HG03159 (cell line): ENCODE data around the gene SLC22A15.
"Not testable (repeated sequence)": the region's sequence is repeated elsewhere in the genome, so short reads cannot be mapped to it uniquely, and the experiment has no call there.

Experiments used
- ATAC-seq: cut with Tn5 transposase; IDR thresholded peaks from one replicate; pipeline ENCODE4 v1.9.1; 2021; ENCODE audit warnings: mild to moderate bottlenecking, moderate library complexity; ENCODE audit not compliant: unreplicated experiment

The SLC22A15 gene

GRCh38 chr1:115980998-115981993 is 5.0 kb downstream of the SLC22A15 start:
- peak; percentile 45 for ATAC-seq

DNA sequence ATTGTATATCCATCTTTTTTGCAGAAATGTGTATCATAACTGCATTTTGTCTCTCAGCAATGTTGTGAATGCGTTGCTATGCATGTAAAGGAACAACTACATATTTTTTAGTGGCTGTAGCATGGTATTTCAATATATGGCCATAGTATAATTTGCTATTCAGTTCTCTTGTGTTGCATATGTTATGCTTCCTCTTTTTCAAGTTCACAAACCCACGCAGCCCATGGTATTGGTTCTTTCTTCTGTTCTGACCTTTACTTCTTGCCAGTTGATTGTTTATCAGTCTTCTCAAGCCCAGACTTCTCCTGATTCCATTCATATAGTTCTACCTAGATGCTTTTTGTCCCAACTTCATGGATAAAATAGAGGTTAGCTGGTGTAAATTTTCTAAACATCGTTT is 6.1 kb downstream of the SLC22A15 start:
- ATAC-seq, result no peak

DNA sequence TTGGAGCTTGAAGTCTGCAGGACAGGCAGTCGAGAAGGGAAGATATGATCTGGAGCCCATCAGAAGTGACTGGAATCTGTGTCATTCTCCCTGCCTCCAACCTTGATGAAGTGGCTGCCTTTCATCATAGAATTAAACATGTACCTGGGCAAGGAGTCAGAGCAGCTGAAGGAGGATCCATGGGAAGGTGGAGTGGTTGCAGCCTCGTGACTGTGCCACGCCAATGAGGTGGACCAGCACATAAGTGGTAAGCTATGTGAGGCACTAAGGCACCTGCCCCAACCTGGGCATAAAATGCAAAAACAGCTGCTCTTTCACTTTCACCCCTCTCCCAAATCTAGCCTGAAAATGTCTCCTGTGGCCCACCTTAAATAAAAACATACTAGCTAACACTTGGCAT is 7.3 kb downstream of the SLC22A15 start:
- ATAC-seq, result no peak

DNA sequence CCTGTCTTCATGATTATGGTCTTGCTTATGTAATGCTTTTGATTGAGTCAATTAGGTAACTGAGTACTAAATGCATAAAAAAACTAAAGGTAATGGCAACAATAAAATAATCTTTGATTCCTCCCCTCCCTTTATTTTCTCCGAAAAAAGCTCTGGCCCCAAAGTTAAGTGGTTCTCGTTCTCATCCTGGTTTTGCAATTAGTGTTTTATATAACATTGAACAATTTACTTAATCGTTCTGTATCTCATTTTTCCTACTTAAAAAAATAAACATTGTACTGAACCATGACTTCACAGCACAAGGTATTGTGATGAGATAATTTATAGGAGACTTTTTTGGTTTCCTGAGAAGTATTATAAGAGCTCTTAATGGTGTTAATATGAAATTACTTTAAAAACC is 11.3 kb downstream of the SLC22A15 start:
- no peak for ATAC-seq

DNA sequence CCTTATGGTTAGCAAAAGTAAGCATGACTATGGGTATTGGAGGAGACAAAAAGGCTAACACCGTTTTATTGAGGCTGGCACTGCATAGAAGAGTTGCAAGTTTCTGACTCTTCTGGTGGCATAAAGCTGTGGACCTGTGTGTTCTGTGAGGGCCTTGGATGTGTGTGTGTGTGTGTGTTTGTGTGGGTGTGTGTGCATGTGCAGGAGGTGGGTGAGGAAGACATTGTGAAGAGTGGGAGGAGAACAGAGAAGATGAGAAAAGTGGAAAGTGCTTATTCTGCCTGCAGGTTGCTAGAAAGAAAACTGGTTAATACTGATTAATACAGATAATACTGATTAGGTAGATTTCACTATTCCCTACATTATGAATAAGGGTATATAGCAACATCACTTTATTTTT is 12.6 kb downstream of the SLC22A15 start:
- ATAC-seq, result no peak

- ATAC-seq, result no peak
Measured at GRCh38 chr1:115989699-115990098, 13.4 kb downstream of the SLC22A15 start.

GRCh38 chr1:115991909-115992308 is 15.6 kb downstream of the SLC22A15 start:
- ATAC-seq, result no peak

DNA sequence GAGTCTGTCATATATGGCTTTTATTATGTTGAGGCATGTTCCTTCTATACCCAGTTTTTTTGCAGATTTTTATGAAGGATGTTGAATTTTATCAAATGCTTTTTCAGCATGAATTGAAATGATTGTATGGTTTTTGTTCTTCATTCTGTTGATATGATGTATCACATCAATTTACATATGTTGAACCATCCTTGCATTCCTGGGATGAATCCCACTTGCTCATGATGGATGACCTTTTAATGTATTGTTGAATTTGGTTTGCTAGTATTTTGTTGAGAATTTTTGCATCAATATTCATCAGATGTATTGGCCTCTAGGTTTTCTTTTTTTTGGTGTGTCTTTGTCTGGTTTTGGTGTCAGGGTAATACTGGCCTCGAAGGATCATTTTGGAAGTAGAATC is 21.6 kb downstream of the SLC22A15 start:
- not testable (repeated sequence) for ATAC-seq

- no peak for ATAC-seq
Measured at GRCh38 chr1:116001739-116002487, 25.6 kb downstream of the SLC22A15 start.

DNA sequence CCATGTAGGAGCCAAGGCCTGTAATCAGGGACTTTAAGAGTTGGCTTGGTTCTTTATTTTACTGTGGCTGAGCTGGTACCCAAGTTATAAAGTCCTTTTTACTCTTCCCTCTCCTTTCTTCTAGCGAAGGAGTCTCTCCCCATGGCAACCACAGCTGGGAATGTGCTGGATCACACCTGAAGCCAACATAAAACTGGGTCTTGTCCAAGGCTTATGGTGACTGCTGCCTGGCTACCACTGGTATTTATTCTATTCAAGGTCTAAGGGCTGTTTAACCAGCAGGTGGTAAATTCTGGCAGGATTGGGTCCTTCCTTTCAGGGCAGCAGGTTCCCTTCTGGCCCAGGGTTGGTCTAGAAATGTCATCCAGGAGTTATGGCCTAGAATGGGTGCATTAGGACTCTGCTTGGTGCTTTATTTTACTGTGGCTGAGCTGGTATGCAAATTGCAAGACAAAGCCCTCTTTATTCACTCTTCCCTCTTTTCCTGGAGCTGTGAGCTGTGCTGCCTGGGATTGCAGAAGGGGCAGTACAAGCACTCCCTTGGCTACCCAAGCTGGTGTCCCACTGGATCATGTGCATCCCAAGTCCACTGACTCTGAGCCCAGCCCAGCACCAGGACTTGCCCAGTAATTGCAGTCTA is 26.6 kb downstream of the SLC22A15 start:
- no peak for ATAC-seq

DNA sequence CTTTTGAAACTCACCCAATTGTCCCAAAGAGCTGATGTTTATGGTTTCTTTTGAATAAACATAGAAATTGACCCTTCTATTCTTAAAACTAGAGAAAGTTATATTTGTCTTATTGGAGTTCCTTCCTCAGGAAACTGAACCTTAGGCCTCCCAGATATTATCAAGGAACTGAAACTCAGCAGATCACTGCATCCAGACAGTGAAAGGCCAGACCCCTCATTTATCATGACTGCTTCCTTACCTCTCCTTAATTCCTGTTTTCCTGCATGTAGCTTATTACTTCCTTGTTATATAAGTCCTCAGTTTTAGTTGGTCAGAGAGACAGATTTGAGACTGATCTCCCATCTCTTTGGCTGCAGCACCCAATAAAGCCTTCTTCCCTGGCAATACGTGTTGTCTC is 27.5 kb downstream of the SLC22A15 start:
- ATAC-seq, result no peak

GRCh38 chr1:116006486-116006964 is 30.2 kb downstream of the SLC22A15 start:
- ATAC-seq, result peak; percentile 96

GRCh38 chr1:116008656-116009390 is 32.5 kb downstream of the SLC22A15 start:
- ATAC-seq, result no peak

GRCh38 chr1:116012716-116013115 is 36.4 kb downstream of the SLC22A15 start:
- no peak for ATAC-seq

- no peak for ATAC-seq
Measured at GRCh38 chr1:116015679-116016078, 39.4 kb downstream of the SLC22A15 start.

DNA sequence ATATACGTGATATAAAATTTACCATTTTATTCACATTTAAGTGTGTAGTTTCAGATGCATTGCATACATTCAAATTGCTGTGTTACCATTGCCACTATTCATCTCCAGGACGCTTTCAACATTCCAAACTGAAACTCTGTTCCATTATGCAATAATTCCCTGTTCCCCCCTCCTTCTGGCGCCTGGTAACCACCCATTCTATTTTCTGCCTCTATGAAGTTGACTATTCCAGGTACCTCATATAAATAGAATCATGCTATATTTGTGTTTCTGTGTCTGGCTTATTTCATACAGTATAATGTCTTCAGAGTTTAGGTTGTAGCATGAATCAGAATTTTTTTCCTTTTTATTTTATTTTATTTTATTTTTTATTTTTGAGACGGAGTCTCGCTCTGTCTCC is 41.7 kb downstream of the SLC22A15 start:
- ATAC-seq, result no peak

DNA sequence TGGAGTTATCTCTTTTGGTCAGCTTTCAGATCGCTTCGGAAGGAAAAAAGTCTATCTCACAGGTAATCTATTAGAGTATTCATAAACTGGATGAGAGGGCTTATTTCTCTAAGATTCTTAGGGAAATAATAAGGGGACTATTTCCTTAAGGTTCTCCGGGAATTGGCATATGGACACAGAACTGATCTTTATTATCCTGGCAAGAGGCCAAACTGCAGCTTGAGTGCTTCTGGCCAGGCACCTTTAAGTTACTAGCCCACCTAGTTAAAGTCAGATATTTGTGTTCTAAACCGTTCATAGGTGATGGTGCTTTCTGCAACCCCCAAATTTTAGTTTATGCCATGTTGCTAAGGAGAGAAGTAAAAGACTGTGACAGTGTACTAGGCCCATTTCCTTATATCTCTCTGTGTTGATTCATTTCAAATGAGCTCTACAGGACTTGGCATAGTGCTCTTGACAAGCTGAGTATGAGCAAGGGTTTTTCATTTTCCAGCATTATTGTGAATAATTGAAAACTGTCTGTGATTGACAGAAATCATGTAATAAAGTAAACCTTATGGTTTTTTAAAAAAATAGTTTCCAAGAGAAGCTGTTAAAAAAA is 43.4 kb downstream of the SLC22A15 start:
- ATAC-seq, result no peak

- peak; percentile 86 for ATAC-seq
Measured at GRCh38 chr1:116020668-116021272, 44.5 kb downstream of the SLC22A15 start.

DNA sequence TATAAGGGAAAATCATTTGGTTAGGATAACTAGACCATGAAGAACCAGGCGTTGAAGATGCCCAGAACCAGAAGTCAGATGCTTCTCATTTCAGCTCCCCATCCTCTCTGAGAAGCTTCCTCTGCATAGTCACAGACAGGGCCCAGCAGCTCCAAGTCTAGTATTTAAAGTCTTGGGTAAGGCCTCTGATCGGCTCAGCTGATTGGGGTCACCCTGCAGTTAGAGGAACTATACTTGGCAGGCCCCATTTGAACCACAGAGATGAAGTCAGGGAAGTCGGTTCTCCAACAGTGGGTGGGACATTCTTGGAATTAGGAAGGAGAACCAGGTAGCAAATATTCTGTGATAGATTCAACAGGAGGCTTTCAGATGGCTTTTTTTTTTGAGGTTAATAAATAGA is 48.3 kb downstream of the SLC22A15 start:
- ATAC-seq, result no peak

- ATAC-seq, result no peak
Measured at GRCh38 chr1:116026631-116027030, 50.3 kb downstream of the SLC22A15 start.
